ENCODE data around the gene NKX2-2. TPM values are rescaled to one million over a fixed set of nuclear protein-coding genes. Genes with fewer than 3 reads are reported as not detected.

NKX2-2 gene
- under 1 TPM in 1 of 2 donors, not detected in 1; 0.35 TPM for total RNA-seq

- peak within 1 kb of the TSS; percentile 67 for H3K4me3 ChIP-seq
- H3K4me1 ChIP-seq (ENCODE audit: control insufficient read depth in 1 of 2, low read depth in 2 of 2), result peaks cover 28 to 62% of the 10 kb centered on the region in 2 donors
- H3K27me3 ChIP-seq (replicated peaks; ENCODE audit: insufficient read depth), result peaks cover 5% of the 10 kb centered on the region
- H3K36me3 ChIP-seq, result no peaks in the 10 kb centered on the region
- TF ChIP-seq, protein P1, sequence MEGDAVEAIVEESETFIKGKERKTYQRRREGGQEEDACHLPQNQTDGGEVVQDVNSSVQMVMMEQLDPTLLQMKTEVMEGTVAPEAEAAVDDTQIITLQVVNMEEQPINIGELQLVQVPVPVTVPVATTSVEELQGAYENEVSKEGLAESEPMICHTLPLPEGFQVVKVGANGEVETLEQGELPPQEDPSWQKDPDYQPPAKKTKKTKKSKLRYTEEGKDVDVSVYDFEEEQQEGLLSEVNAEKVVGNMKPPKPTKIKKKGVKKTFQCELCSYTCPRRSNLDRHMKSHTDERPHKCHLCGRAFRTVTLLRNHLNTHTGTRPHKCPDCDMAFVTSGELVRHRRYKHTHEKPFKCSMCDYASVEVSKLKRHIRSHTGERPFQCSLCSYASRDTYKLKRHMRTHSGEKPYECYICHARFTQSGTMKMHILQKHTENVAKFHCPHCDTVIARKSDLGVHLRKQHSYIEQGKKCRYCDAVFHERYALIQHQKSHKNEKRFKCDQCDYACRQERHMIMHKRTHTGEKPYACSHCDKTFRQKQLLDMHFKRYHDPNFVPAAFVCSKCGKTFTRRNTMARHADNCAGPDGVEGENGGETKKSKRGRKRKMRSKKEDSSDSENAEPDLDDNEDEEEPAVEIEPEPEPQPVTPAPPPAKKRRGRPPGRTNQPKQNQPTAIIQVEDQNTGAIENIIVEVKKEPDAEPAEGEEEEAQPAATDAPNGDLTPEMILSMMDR (IDR thresholded peaks at IDR 0.05), result no peak
- H3K27ac ChIP-seq, result no peak within 1 kb of the TSS
- DNase-seq (ENCODE audit: low spot score) (no peak), ATAC-seq (ENCODE audit: insufficient number of reproducible peaks, low FRiP score, low read depth) (no peak)
- no peaks in the 10 kb centered on the region for H3K9me3 ChIP-seq
These were observed at the start of gene NKX2-2 for GRCh38 chr20:21513881-21514540. TSS of gene NKX2-2 (minus strand) at chr20:21514064. CDS start at chr20:21513669, 395 bp downstream.

- Histone ChIP-seq H3K4me3 (no peak overlapping the region), H3K36me3 (no peaks in the 10 kb centered on the region), H3K4me1 (ENCODE audit: control insufficient read depth in 1 of 2, low read depth in 2 of 2) (no peaks in the 10 kb centered on the region), H3K27ac (no peak overlapping the region), H3K9me3 (no peaks in the 10 kb centered on the region), H3K27me3 (replicated peaks; ENCODE audit: insufficient read depth) (no peaks in the 10 kb centered on the region)
- ATAC-seq (ENCODE audit: insufficient number of reproducible peaks, low FRiP score, low read depth) (no peak), DNase-seq (ENCODE audit: low spot score) (no peak)
- TF ChIP-seq, protein P1 (IDR thresholded peaks at IDR 0.05), result no peak
These were observed 48.8 kb upstream of the NKX2-2 start for GRCh38 chr20:21562656-21563055.

DNA sequence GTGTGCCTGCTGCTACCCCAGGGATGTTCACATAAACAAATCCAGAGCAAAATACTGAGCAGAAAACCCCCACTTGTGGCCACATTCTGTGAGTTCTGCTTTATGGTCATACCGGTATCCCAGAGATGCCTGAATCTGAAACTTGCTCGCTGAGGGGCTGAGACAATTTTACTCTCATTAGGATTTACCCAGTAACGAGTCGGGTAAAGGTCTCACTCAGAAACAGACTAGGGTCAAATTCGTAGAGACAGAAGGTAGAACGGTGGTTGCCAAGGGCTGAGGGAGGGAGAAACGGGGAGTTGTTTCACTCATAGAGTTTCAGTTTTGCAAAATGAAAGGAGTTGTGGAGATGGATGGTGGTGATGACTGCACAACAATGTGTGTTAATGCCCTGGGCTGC, 45.4 kb upstream of the NKX2-2 start:
- ATAC-seq (ENCODE audit: insufficient number of reproducible peaks, low FRiP score, low read depth), result no peak
- no peaks in the 10 kb centered on the region for H3K27me3 ChIP-seq (replicated peaks; ENCODE audit: insufficient read depth)
- TF ChIP-seq, protein P1 (IDR thresholded peaks at IDR 0.05), result no peak
- no peaks in the 10 kb centered on the region for H3K9me3 ChIP-seq
- H3K4me3 ChIP-seq, result no peak overlapping the region
- no peak for DNase-seq (ENCODE audit: low spot score)
- H3K27ac ChIP-seq, result no peak overlapping the region
- H3K4me1 ChIP-seq (ENCODE audit: control insufficient read depth in 1 of 2, low read depth in 2 of 2), result no peaks in the 10 kb centered on the region
- no peaks in the 10 kb centered on the region for H3K36me3 ChIP-seq

DNA sequence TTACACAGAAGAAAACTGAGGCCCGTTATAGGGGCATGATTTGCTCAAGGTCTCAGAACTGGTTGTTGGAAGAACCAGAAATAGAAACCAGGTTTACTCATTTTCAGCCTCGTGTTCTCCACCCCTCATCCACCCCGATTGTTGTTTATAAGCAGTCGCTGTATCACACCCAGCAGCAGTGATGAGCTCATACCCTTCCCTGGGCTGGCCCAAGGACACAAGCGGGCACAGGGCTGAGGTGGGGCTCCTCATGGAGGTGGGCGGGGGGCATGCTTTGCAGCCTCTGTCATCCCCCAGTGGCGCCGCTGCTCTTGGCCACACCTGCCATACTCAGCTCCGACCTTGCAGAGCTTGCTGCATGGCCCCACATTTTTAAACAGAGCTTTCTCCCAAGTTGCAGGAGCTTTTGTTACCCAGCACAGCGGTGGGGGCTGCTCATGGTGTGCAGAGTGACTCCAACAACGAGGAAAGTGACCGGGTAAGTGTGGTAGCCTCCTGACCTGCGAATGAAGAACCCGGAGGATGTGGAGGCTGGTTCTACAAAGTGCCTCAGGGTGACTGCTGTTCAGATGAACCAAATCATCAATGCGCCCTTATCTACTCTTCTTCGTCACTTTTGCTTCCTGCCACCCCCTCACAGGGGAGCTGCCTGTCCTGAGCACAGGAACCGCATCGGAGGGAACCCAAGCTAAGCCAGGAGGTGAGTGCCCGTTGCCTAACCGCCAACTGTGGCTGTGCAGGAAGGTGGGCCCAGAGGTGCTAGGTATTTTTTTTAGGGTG, 43.6 kb upstream of the NKX2-2 start:
- Histone ChIP-seq H3K9me3 (no peaks in the 10 kb centered on the region), H3K36me3 (no peaks in the 10 kb centered on the region), H3K27me3 (replicated peaks; ENCODE audit: insufficient read depth) (no peaks in the 10 kb centered on the region), H3K27ac (no peak overlapping the region), H3K4me3 (no peak overlapping the region), H3K4me1 (ENCODE audit: control insufficient read depth in 1 of 2, low read depth in 2 of 2) (no peaks in the 10 kb centered on the region)
- ATAC-seq (ENCODE audit: insufficient number of reproducible peaks, low FRiP score, low read depth) (no peak), DNase-seq (ENCODE audit: low spot score) (no peak)
- TF ChIP-seq, protein P1 (IDR thresholded peaks at IDR 0.05), result no peak

DNA sequence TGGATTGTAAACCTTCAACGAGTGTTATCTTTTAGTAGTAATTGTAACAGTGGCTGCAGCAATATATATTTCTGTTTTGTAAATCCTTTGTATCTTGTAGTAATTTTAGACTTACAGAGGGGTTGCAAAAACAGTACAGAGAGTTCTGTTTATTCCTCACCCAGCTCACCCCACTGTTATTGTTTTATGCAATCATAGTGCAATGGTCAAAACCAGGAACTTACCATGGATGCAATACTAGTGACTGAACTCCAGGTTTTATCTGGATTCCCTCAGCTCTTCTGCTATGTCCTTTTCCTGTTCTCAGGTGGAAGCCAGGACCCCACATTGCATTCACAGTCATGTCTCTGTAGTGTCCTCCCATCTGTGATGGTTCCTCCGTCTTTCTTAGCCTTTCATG, 42.5 kb upstream of the NKX2-2 start:
- TF ChIP-seq, protein P1 (IDR thresholded peaks at IDR 0.05), result no peak

More for the DNA sequence above, 42.5 kb upstream of the NKX2-2 start:
- no peak overlapping the region for H3K27ac ChIP-seq
- H3K9me3 ChIP-seq, result no peaks in the 10 kb centered on the region
- H3K4me3 ChIP-seq, result no peak overlapping the region
- H3K27me3 ChIP-seq (replicated peaks; ENCODE audit: insufficient read depth), result no peaks in the 10 kb centered on the region
- H3K36me3 ChIP-seq, result no peaks in the 10 kb centered on the region
- no peak for DNase-seq (ENCODE audit: low spot score)
- no peaks in the 10 kb centered on the region for H3K4me1 ChIP-seq (ENCODE audit: control insufficient read depth in 1 of 2, low read depth in 2 of 2)
- ATAC-seq (ENCODE audit: insufficient number of reproducible peaks, low FRiP score, low read depth), result no peak
